Erythroblast (primary cell): ENCODE results near the gene ABCB9.

Experiments
- GATA1 ChIP-seq: IDR thresholded peaks from 2 replicates; pipeline ENCODE4 v1.6.1; 2011; ENCODE audit warnings: low read depth, mild to moderate bottlenecking, control low read depth, low read length, moderate library complexity
- POLR2A ChIP-seq: IDR thresholded peaks from 2 replicates; pipeline ENCODE4 v1.6.1; 2011; ENCODE audit warnings: mild to moderate bottlenecking, low read length

- no peak for TF ChIP-seq POLR2A
- TF ChIP-seq GATA1, result no peak
These were observed 81.4 kb downstream of the ABCB9 start for GRCh38 chr12:122884860-122885259.
